Body of pancreas (tissue), 4 donors: ENCODE data around the gene DAZAP1.

Experiments
- POLR2A ChIP-seq, 3 donors: fragments of 450-650 bp; IDR thresholded peaks; one replicate each; pipeline ENCODE4 v1.6.1; 2016; ENCODE audit warnings: antibody characterized with exemption in 3 of 3, mild to moderate bottlenecking in 2 of 3
- TF ChIP-seq, protein P1 (sequence below), 7 experiments: fragments of 450-650 bp in 4 of 7; fragments of 200-600 bp in 3 of 7; sonication (generic) in 3 of 7; IDR thresholded peaks; one replicate each; pipeline ENCODE4 v1.5.1; 2016 to 2019; ENCODE audit warnings: antibody characterized with exemption in 7 of 7

DNA sequence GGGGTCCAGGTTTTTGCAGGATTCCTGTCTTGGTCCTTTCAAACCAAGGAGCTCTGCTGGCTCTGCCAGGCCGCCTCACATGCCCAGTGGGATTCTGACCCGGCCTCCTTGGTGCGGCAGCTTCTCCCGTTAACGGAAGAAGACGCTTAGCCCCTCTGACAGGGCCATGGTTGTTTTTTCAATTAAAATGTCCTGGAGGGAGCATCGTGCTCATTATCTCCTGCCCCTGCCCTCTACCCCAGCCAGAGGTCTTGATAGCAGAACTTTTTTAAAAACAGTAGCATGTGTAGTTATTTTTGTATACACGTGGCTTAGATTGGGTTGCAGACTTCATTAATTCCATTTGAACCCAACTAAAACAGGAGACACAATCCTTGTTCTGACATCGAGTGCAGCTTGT is 19.4 kb downstream of the DAZAP1 start:
- TF ChIP-seq, protein P1, sequence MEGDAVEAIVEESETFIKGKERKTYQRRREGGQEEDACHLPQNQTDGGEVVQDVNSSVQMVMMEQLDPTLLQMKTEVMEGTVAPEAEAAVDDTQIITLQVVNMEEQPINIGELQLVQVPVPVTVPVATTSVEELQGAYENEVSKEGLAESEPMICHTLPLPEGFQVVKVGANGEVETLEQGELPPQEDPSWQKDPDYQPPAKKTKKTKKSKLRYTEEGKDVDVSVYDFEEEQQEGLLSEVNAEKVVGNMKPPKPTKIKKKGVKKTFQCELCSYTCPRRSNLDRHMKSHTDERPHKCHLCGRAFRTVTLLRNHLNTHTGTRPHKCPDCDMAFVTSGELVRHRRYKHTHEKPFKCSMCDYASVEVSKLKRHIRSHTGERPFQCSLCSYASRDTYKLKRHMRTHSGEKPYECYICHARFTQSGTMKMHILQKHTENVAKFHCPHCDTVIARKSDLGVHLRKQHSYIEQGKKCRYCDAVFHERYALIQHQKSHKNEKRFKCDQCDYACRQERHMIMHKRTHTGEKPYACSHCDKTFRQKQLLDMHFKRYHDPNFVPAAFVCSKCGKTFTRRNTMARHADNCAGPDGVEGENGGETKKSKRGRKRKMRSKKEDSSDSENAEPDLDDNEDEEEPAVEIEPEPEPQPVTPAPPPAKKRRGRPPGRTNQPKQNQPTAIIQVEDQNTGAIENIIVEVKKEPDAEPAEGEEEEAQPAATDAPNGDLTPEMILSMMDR (IDR thresholded peaks at IDR 0.05): no peak
- no peak for TF ChIP-seq POLR2A (IDR thresholded peaks at IDR 0.05)
